ENCODE data around the gene ARHGAP42. TPM values are rescaled to one million over a fixed set of nuclear protein-coding genes. Genes with fewer than 3 reads are reported as not detected.

The ARHGAP42 gene
- total RNA-seq, 4 donors from 2014 or later: 21.8 to 55.7 (median 35.9) TPM

- TF ChIP-seq POLR2A (IDR thresholded peaks at IDR 0.05): no peak
- TF ChIP-seq CTCF (IDR thresholded peaks at IDR 0.05): no peak
- H3K9me3 ChIP-seq: no peaks in the 10 kb centered on the region
- no peak for DNase-seq
- no peaks in the 10 kb centered on the region for H3K36me3 ChIP-seq
- WGBS, 2 donors: 21 to 33% methylated on average over 1 of the region's 1 CpG
- H3K27me3 ChIP-seq: no peaks in the 10 kb centered on the region
- no peak overlapping the region for H3K27ac ChIP-seq
- H3K4me1 ChIP-seq: peaks cover 17 to 19% of the 10 kb centered on the region in 2 donors
- H3K4me3 ChIP-seq (replicated peaks in 1 of 3): no peak overlapping the region
- intact Hi-C loops (cut with DNase I): no loop called here
Observed at GRCh38 chr11:100835854-100836253, 148.8 kb downstream of the ARHGAP42 start.

DNA sequence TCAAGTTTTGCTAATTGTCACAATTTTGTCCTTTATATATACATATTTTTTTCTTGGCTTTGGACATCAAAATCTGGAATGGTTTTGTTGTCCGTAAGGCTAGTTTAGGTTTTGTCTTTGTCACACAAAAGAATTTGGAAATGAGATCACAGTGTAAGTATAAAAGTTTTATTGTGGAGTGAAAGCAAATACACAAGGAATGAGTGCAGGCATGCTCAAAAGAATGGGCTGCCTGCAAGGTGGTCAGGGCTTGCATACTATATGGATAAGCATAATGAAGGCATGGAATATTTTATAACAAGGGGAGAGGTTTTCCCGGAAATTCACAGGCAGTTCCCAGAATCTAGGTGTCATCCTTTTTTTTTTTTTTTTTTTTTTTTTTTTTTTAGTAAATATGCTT is 150.2 kb downstream of the ARHGAP42 start:
- Histone ChIP-seq H3K4me1 (peaks cover 5 to 6% of the 10 kb centered on the region in 2 donors), H3K27ac (no peak overlapping the region), H3K4me3 (replicated peaks in 1 of 3) (no peak overlapping the region), H3K36me3 (no peaks in the 10 kb centered on the region), H3K9me3 (no peaks in the 10 kb centered on the region), H3K27me3 (no peaks in the 10 kb centered on the region)
- WGBS, 2 donors: 93 to 95% methylated on average over 2 of the region's 2 CpGs
- no peak for DNase-seq
- intact Hi-C loops (cut with DNase I): no loop called here
- TF ChIP-seq CTCF (IDR thresholded peaks at IDR 0.05) (no peak), POLR2A (IDR thresholded peaks at IDR 0.05) (no peak)

GRCh38 chr11:100841711-100842407 is 154.8 kb downstream of the ARHGAP42 start:
- DNase-seq: no peak
- WGBS, 2 donors: 82 to 87% methylated on average over 4 of the region's 4 CpGs
- intact Hi-C loops (cut with DNase I): no loop called here
- H3K27ac ChIP-seq: no peak overlapping the region
- H3K4me1 ChIP-seq: no peaks in the 10 kb centered on the region
- H3K4me3 ChIP-seq (replicated peaks in 1 of 3): no peak overlapping the region
- no peaks in the 10 kb centered on the region for H3K27me3 ChIP-seq
- no peak for TF ChIP-seq CTCF (IDR thresholded peaks at IDR 0.05)
- TF ChIP-seq POLR2A (IDR thresholded peaks at IDR 0.05): no peak
- no peaks in the 10 kb centered on the region for H3K9me3 ChIP-seq
- no peaks in the 10 kb centered on the region for H3K36me3 ChIP-seq

DNA sequence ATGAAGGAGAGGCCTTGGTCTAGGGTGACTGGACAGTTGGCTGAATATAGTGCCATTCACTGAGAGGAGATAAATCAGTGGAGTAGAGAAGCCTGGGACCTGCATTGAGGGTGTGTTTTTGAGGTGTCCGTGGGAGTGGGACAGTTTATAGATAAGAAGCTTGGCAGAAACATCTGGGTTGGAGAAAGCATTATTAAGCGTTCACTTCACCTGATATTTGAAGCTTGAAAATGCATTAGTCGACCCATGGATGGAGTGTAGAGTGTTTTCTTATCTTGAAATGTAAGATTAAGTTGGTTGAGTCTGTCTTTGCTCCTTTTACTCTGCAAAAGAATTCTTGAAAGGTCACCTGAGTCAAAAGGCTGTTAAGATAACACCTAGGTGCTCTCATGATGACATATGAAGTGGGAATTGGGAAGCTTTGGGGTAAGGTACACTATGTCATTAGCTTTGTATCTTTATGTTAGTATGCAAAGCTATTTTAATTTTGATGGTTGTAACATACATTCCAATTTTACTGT is 160.7 kb downstream of the ARHGAP42 start:
- no peak overlapping the region for H3K27ac ChIP-seq
- TF ChIP-seq POLR2A (IDR thresholded peaks at IDR 0.05): no peak
- no peak for TF ChIP-seq CTCF (IDR thresholded peaks at IDR 0.05)
- H3K4me3 ChIP-seq (replicated peaks in 1 of 3): no peak overlapping the region
- H3K9me3 ChIP-seq: no peaks in the 10 kb centered on the region
- no peaks in the 10 kb centered on the region for H3K27me3 ChIP-seq
- no peaks in the 10 kb centered on the region for H3K4me1 ChIP-seq
- no peaks in the 10 kb centered on the region for H3K36me3 ChIP-seq
- intact Hi-C loops (cut with DNase I): no loop called here
- WGBS, 2 donors: 28 to 29% methylated on average over 3 of the region's 3 CpGs
- no peak for DNase-seq
